ENCODE measurements around the gene SZT2. TPM values are rescaled to one million over a fixed set of nuclear protein-coding genes. Genes with fewer than 3 reads are reported as not detected.

SZT2 gene
- total RNA-seq, 1 donor from 2014 or later = 39.4 TPM

DNA sequence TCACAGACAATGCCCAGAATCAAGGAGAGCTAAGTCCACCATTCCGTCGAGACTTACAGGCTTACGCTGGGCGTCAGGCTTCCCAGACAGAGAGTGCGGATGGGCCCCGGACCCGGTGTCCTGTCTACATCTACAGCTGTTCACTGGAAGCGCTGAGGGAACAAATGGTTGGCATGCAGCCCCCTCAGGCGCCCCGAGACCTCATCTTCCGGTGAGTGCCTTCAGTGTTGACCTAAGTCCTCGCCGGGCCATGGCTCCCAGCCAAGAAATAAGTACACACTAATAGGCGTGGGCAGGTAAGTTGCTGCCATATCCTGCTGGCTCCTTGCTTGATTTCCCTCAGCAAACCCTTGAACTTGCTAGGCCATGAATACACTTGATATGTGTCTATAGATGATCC lies 37.8 kb downstream of the SZT2 start:
- TF ChIP-seq, protein P1, sequence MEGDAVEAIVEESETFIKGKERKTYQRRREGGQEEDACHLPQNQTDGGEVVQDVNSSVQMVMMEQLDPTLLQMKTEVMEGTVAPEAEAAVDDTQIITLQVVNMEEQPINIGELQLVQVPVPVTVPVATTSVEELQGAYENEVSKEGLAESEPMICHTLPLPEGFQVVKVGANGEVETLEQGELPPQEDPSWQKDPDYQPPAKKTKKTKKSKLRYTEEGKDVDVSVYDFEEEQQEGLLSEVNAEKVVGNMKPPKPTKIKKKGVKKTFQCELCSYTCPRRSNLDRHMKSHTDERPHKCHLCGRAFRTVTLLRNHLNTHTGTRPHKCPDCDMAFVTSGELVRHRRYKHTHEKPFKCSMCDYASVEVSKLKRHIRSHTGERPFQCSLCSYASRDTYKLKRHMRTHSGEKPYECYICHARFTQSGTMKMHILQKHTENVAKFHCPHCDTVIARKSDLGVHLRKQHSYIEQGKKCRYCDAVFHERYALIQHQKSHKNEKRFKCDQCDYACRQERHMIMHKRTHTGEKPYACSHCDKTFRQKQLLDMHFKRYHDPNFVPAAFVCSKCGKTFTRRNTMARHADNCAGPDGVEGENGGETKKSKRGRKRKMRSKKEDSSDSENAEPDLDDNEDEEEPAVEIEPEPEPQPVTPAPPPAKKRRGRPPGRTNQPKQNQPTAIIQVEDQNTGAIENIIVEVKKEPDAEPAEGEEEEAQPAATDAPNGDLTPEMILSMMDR (conservative IDR thresholded peaks at IDR 0.05) = no peak
- no peaks in the 10 kb centered on the region for H3K9me3 Mint-ChIP-seq
- DNase-seq (ENCODE audit: low read depth, low spot score) = no peak
- H3K36me3 Mint-ChIP-seq (ENCODE audit: low read depth) = peaks cover 18% of the 10 kb centered on the region
- no peaks in the 10 kb centered on the region for H3K27me3 Mint-ChIP-seq (ENCODE audit: low read depth)
- H3K27ac Mint-ChIP-seq (ENCODE audit: unreplicated experiment) = no peak overlapping the region
- H3K4me1 Mint-ChIP-seq = no peaks in the 10 kb centered on the region
- no peak overlapping the region for H3K4me3 Mint-ChIP-seq

DNA sequence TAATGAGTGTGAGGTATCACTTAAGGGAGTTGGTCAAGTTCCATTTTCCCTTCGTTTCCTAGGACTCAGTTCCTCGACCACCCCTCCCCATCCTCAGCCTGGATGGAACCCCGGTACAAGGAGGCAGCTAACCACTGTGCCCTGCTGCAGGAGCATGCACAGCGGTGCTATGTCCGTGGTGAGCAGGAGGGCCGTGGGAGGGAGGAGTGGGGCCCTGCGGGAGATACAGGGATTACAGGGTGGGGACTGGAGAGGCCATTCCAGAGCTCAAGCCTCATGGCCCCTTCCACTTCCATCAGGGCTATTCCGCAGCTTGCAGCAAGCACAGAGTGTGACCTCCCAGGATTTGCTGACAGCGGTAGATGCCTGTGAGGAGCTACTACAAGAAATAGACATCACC lies 38.2 kb downstream of the SZT2 start:
- Mint-ChIP-seq H3K4me1 (no peaks in the 10 kb centered on the region), H3K36me3 (ENCODE audit: low read depth) (peaks cover 18% of the 10 kb centered on the region), H3K9me3 (no peaks in the 10 kb centered on the region), H3K27me3 (ENCODE audit: low read depth) (no peaks in the 10 kb centered on the region), H3K4me3 (no peak overlapping the region), H3K27ac (ENCODE audit: unreplicated experiment) (peak overlapping the region; percentile 27)
- no peak for DNase-seq (ENCODE audit: low read depth, low spot score)
- TF ChIP-seq, protein P1 (conservative IDR thresholded peaks at IDR 0.05) = no peak

DNA sequence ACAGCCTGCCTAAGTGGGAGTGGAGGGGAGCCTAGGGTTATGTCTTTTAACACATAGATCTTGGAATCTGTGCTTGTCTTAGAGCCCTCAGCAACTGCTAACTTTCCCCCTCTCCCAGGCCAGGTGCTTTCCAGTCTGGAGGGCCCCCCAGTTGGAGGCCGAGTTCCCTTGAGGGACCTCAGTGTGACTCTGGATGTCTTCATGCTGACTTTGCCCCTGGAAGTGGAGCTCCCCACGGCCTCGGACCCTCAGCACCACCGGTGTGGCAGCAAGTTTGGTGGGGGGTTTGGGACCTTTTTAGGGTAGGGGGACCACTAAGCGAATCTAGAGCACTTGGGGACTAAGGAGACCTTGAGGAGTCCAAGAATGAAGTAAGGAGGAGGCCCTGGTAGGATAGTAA lies 41.1 kb downstream of the SZT2 start:
- TF ChIP-seq, protein P1 (conservative IDR thresholded peaks at IDR 0.05) = no peak
- H3K27me3 Mint-ChIP-seq (ENCODE audit: low read depth) = no peaks in the 10 kb centered on the region
- H3K4me3 Mint-ChIP-seq = no peak overlapping the region
- H3K36me3 Mint-ChIP-seq (ENCODE audit: low read depth) = peaks cover 21% of the 10 kb centered on the region
- H3K9me3 Mint-ChIP-seq = no peaks in the 10 kb centered on the region
- no peak for DNase-seq (ENCODE audit: low read depth, low spot score)
- H3K4me1 Mint-ChIP-seq = peaks cover 12% of the 10 kb centered on the region
- H3K27ac Mint-ChIP-seq (ENCODE audit: unreplicated experiment) = no peak overlapping the region

DNA sequence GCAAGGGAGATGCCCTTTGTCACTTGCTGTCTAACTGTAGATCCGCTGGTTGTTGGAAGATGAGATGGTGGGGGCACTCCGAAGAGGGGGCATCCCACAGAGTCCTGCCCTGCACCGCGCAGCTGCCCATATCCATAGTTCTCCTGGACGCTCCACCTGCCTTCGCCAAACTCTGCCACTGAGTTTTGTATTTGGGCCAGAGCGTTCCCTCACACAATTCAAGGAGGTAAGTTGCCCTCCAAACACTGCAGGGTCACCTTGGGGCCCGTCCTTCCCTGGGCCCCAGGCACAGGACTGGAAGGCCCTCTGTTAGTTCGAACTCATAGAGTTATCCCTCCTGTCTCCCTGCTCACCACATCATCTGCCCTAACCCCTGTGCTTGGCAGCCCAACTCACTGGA lies 42.0 kb downstream of the SZT2 start:
- TF ChIP-seq, protein P1 (conservative IDR thresholded peaks at IDR 0.05) = no peak
- no peak overlapping the region for H3K27ac Mint-ChIP-seq (ENCODE audit: unreplicated experiment)
- DNase-seq (ENCODE audit: low read depth, low spot score) = no peak
- peaks cover 20% of the 10 kb centered on the region for H3K4me1 Mint-ChIP-seq
- peaks cover 20% of the 10 kb centered on the region for H3K36me3 Mint-ChIP-seq (ENCODE audit: low read depth)
- H3K4me3 Mint-ChIP-seq = no peak overlapping the region
- no peaks in the 10 kb centered on the region for H3K9me3 Mint-ChIP-seq
- no peaks in the 10 kb centered on the region for H3K27me3 Mint-ChIP-seq (ENCODE audit: low read depth)

DNA sequence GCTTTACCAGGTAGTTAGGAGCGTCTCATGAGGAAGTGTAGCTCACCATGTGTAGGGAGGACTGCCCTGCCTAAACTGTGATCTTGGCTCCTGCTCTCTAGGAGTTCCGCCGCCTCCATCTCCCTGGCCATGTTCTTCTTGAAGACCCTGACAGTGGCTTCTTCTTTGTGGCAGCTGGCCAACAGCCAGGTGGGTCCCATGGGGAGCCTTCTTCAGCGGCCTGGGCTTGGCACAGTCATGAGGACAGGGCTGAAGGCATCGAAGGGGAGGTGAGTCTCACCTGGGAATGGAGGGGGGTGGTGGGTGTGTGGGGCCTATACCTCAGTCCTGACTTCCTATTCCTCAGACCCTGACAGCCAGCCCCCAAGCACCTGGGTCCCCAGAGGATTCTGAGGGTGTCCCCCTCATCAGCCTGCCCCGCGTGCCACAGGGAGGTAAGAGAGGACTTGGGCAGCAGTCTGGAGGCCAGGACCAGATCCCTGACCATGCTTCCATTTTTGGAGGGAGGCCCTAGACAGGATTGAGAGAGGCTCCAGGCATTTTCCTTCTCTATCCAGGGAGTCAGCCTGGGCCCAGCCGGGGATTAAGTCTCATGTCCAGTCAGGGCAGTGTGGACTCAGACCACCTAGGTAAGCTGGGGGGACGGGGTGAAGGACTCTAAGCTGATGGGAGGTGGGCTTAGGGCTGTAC lies 42.6 kb downstream of the SZT2 start:
- H3K36me3 Mint-ChIP-seq (ENCODE audit: low read depth) = peaks cover 18% of the 10 kb centered on the region
- TF ChIP-seq, protein P1 (conservative IDR thresholded peaks at IDR 0.05) = no peak
- H3K4me1 Mint-ChIP-seq = peaks cover 27% of the 10 kb centered on the region
- H3K27me3 Mint-ChIP-seq (ENCODE audit: low read depth) = no peaks in the 10 kb centered on the region
- no peak overlapping the region for H3K4me3 Mint-ChIP-seq
- H3K9me3 Mint-ChIP-seq = no peaks in the 10 kb centered on the region
- no peak for DNase-seq (ENCODE audit: low read depth, low spot score)
- no peak overlapping the region for H3K27ac Mint-ChIP-seq (ENCODE audit: unreplicated experiment)
